ENCODE data around the gene FBXO33. TPM values are rescaled to one million over a fixed set of nuclear protein-coding genes. Genes with fewer than 3 reads are reported as not detected.

FBXO33 gene
- total RNA-seq, 1 experiment from 2014 or later, result 9.7 TPM

DNA sequence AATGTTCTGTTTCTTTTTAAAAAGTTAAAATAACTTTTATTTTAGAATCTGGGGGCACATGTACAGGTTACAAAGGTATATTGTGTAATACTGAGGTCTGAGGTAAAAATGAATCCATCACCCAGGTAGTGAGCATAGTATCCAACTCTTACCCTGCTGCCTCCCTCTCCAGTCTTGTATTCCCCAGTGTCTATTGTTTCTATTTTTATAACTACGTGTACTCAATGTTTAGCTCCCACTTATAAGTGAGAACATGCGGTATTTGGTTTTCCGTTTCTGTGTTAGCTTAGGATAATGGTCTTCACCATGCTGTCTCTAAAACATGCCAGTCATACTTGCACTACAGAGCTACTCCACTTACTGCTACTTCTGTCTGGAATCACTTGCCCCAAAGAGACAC lies 8.4 kb downstream of the FBXO33 start:
- ChIA-PET RAD21 (ENCODE audit: low non-redundant PET in 1 of 2, low total read pairs in 2 of 2, uncharacterized antibody in 2 of 2, unreplicated experiment in 2 of 2) (no interaction called here), CTCF (no interaction called here), POLR2A (interaction anchor here (2.8 kb wide), 1 partner anchor 9 kb away, joined by 6 read pairs; the partner anchor contains the start of gene FBXO33)
- H3K9ac ChIP-seq (ENCODE audit: low read length), result no peak overlapping the region
- no peaks in the 10 kb centered on the region for H3K27me3 ChIP-seq (ENCODE audit: insufficient read depth, low read length)
- no TSS peak for BruUV-seq (replicated peaks)
- H3K36me3 ChIP-seq (ENCODE audit: control insufficient read depth in 1 of 2, insufficient read depth in 2 of 2, low read length in 2 of 2), result no peaks in the 10 kb centered on the region
- H4K20me1 ChIP-seq (ENCODE audit: insufficient read depth), result no peaks in the 10 kb centered on the region
- no peak for ATAC-seq
- no peak overlapping the region for H3K27ac ChIP-seq (ENCODE audit: low read depth, low read length)
- H3K4me1 ChIP-seq (ENCODE audit: control insufficient read depth in 1 of 2, insufficient read depth in 2 of 2, low read length in 2 of 2), result peaks cover 0 to 4% of the 10 kb centered on the region in 2 experiments; a peak in 1 of 4 replicates
- H3K4me2 ChIP-seq (ENCODE audit: low read length), result no peak overlapping the region
- no peaks in the 10 kb centered on the region for H3K9me3 ChIP-seq (ENCODE audit: control insufficient read depth in 1 of 2, insufficient read depth in 1 of 2, low read depth in 1 of 2, low read length in 2 of 2)
- H2AFZ ChIP-seq (ENCODE audit: low read depth, low read length, poor library complexity, severe bottlenecking), result no peak overlapping the region
- no peak overlapping the region for H3K4me3 ChIP-seq (replicated peaks in 1 of 2; ENCODE audit: low read depth in 1 of 2, low read length in 2 of 2)
- H3K9me2 ChIP-seq (ENCODE audit: insufficient read depth), result no peaks in the 10 kb centered on the region
- TF ChIP-seq MAX (IDR thresholded peaks at IDR 0.05) (no peak), RAD21 (IDR thresholded peaks at IDR 0.05; ENCODE audit: low read depth) (no peak), POLR2AphosphoS5 (IDR thresholded peaks at IDR 0.05; ENCODE audit: low read depth, low read length) (no peak)
- DNase-seq (ENCODE audit: low read depth, low spot score), result no peak
- H3K79me2 ChIP-seq (ENCODE audit: insufficient read depth, low read length), result peaks cover 27% of the 10 kb centered on the region
- intact Hi-C loops (cut with micrococcal nuclease), result no loop called here

- ChIA-PET POLR2A (interaction anchor here (2.8 kb wide), 1 partner anchor 10 kb away, joined by 6 read pairs; the partner anchor contains the start of gene FBXO33), CTCF (interaction anchor here (0.7 kb wide), 1 partner anchor 176 kb away, joined by 3 read pairs; no protein-coding TSS in a partner anchor), RAD21 (ENCODE audit: low non-redundant PET in 1 of 2, low total read pairs in 2 of 2, uncharacterized antibody in 2 of 2, unreplicated experiment in 2 of 2) (no interaction called here)
- no peaks in the 10 kb centered on the region for H4K20me1 ChIP-seq (ENCODE audit: insufficient read depth)
- no peaks in the 10 kb centered on the region for H3K9me2 ChIP-seq (ENCODE audit: insufficient read depth)
- H3K9ac ChIP-seq (ENCODE audit: low read length), result no peak overlapping the region
- H3K36me3 ChIP-seq (ENCODE audit: control insufficient read depth in 1 of 2, insufficient read depth in 2 of 2, low read length in 2 of 2), result no peaks in the 10 kb centered on the region
- H3K4me2 ChIP-seq (ENCODE audit: low read length), result no peak overlapping the region
- no peak overlapping the region for H3K4me3 ChIP-seq (replicated peaks in 1 of 2; ENCODE audit: low read depth in 1 of 2, low read length in 2 of 2)
- no peaks in the 10 kb centered on the region for H3K27me3 ChIP-seq (ENCODE audit: insufficient read depth, low read length)
- H3K79me2 ChIP-seq (ENCODE audit: insufficient read depth, low read length), result peaks cover 18% of the 10 kb centered on the region
- TF ChIP-seq SRF (IDR thresholded peaks at IDR 0.05; ENCODE audit: low read depth) (no peak), ZNF274 (IDR thresholded peaks at IDR 0.05; ENCODE audit: low read depth, low read length) (no peak), ATF3 (IDR thresholded peaks at IDR 0.05) (no peak)
- H3K27ac ChIP-seq (ENCODE audit: low read depth, low read length), result no peak overlapping the region
- intact Hi-C loops (cut with micrococcal nuclease), result no loop called here
- peaks cover 0 to 4% of the 10 kb centered on the region in 2 experiments; a peak in 1 of 4 replicates for H3K4me1 ChIP-seq (ENCODE audit: control insufficient read depth in 1 of 2, insufficient read depth in 2 of 2, low read length in 2 of 2)
- no TSS peak for BruUV-seq (replicated peaks)
- H3K9me3 ChIP-seq (ENCODE audit: control insufficient read depth in 1 of 2, insufficient read depth in 1 of 2, low read depth in 1 of 2, low read length in 2 of 2), result no peaks in the 10 kb centered on the region
- no peak overlapping the region for H2AFZ ChIP-seq (ENCODE audit: low read depth, low read length, poor library complexity, severe bottlenecking)
- DNase-seq (ENCODE audit: low read depth, low spot score) (no peak), ATAC-seq (no peak)
Observed at GRCh38 chr14:39422243-39422642, 10.0 kb downstream of the FBXO33 start.

Data from HCT116 (cell line).